Prostate gland (tissue), 2 donors: Measurements from ENCODE around the gene CNP.

Experiments used
- POLR2A ChIP-seq: fragments of 450-650 bp; IDR thresholded peaks from one replicate; pipeline ENCODE4 v1.6.1; 2016; ENCODE audit warnings: antibody characterized with exemption, mild to moderate bottlenecking
- POLR2AphosphoS5 ChIP-seq: sonication (generic); formaldehyde crosslinking; IDR thresholded peaks from one replicate; pipeline ENCODE4 v1.6.1; 2017; ENCODE audit warnings: antibody characterized with exemption
- TF ChIP-seq, protein P1 (sequence below), 4 experiments: fragments of 200-600 bp in 2 of 4; fragments of 450-650 bp in 2 of 4; sonication (generic) in 2 of 4; IDR thresholded peaks; 1 replicate in 3 of 4; 2 replicates in 1 of 4; pipeline ENCODE4 v1.5.1; 2016 to 2019; ENCODE audit warnings: antibody characterized with exemption in 4 of 4, mild to moderate bottlenecking in 2 of 4, moderate library complexity in 2 of 4

DNA sequence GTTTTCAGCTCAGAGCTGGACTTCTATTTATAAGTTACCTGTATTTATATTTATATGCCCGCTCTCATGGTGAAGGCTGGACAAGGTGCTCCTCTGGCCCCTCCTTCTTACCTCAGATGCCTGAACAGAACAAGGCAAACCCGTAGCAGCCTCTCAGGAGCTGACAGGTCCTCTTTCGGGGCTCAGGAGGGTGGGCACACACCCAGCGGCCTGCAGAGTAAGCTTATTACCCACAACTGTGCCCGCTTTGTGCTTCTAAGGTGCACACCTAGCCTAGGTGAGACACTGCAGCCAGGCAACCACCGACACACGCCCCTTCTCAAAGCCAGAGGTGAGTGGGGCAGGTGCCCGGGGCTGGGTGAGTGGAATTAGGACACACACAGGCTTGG, 58.6 kb downstream of the CNP start:
- TF ChIP-seq, protein P1, sequence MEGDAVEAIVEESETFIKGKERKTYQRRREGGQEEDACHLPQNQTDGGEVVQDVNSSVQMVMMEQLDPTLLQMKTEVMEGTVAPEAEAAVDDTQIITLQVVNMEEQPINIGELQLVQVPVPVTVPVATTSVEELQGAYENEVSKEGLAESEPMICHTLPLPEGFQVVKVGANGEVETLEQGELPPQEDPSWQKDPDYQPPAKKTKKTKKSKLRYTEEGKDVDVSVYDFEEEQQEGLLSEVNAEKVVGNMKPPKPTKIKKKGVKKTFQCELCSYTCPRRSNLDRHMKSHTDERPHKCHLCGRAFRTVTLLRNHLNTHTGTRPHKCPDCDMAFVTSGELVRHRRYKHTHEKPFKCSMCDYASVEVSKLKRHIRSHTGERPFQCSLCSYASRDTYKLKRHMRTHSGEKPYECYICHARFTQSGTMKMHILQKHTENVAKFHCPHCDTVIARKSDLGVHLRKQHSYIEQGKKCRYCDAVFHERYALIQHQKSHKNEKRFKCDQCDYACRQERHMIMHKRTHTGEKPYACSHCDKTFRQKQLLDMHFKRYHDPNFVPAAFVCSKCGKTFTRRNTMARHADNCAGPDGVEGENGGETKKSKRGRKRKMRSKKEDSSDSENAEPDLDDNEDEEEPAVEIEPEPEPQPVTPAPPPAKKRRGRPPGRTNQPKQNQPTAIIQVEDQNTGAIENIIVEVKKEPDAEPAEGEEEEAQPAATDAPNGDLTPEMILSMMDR (IDR thresholded peaks at IDR 0.05), result no peak
- TF ChIP-seq POLR2AphosphoS5, result no peak
- TF ChIP-seq POLR2A, result no peak
